Measurements from ENCODE around the gene NOD1. TPM values are rescaled to one million over a fixed set of nuclear protein-coding genes. Genes with fewer than 3 reads are reported as not detected.
"Not testable (repeated sequence)": the region's sequence is repeated elsewhere in the genome, so short reads cannot be mapped to it uniquely, and the experiment has no call there.

Gene NOD1
- total and polyA plus RNA-seq, 2 of the 8 experiments (the other 6 are each of a cell fraction or from before 2014, with no cell fraction given), result 3.8 to 6.5 TPM

GRCh38 chr7:30382607-30383006 lies 96.0 kb downstream of the NOD1 start:
- Histone ChIP-seq H3K23ac (ENCODE audit: insufficient read length) (no peak overlapping the region), H3K23me2 (ENCODE audit: low read depth, low read length) (no peaks in the 10 kb centered on the region), H3K4me3 (ENCODE audit: extremely low read depth in 1 of 4, insufficient read depth in 2 of 4, low read depth in 3 of 4, low read length in 4 of 4) (no peak overlapping the region), H3K9ac (replicated peaks in 1 of 4; ENCODE audit: extremely low read depth in 1 of 4, low read depth in 3 of 4, low read length in 3 of 4) (no peak overlapping the region), H3K79me1 (ENCODE audit: low read depth, low read length) (no peaks in the 10 kb centered on the region), H3K79me2 (ENCODE audit: control insufficient read depth in 1 of 2, insufficient read depth in 2 of 2, low read length in 2 of 2) (no peaks in the 10 kb centered on the region), H3K56ac (replicated peaks; ENCODE audit: insufficient read length, low read depth, low read length) (no peak overlapping the region), H2BK5ac (ENCODE audit: low read depth, low read length) (no peak overlapping the region), H2BK12ac (ENCODE audit: low read depth, low read length) (no peak overlapping the region), H3K4ac (replicated peaks; ENCODE audit: insufficient read length, low read depth, low read length) (no peak overlapping the region), H2BK20ac (ENCODE audit: low read length) (no peak overlapping the region), H3K36me3 (ENCODE audit: control insufficient read depth in 2 of 4, insufficient read depth in 4 of 4, low read length in 3 of 4) (no peaks in the 10 kb centered on the region), H3K14ac (ENCODE audit: insufficient read length) (no peak overlapping the region), H2AFZ (ENCODE audit: low read length) (no peak overlapping the region), H4K5ac (ENCODE audit: insufficient read length, low read depth, low read length) (no peak overlapping the region), H2BK15ac (ENCODE audit: low read length) (no peak overlapping the region), H3K27me3 (replicated peaks in 1 of 4; ENCODE audit: control insufficient read depth in 3 of 4, extremely low read depth in 1 of 4, insufficient read depth in 3 of 4, low read length in 3 of 4) (no peaks in the 10 kb centered on the region), H4K91ac (replicated peaks; ENCODE audit: insufficient read length, low read length) (no peak overlapping the region), H4K8ac (ENCODE audit: extremely low read depth, insufficient read depth, low read length) (no peak overlapping the region), H3K4me2 (ENCODE audit: insufficient read depth in 1 of 2, low read depth in 2 of 2, low read length in 2 of 2) (no peak overlapping the region), H3K4me1 (replicated peaks in 1 of 4; ENCODE audit: control insufficient read depth in 3 of 4, insufficient read depth in 4 of 4, low read length in 3 of 4) (no peaks in the 10 kb centered on the region), H3K9me3 (ENCODE audit: insufficient read depth in 2 of 2, low read depth in 1 of 2, low read length in 1 of 2) (no peaks in the 10 kb centered on the region), H4K20me1 (replicated peaks in 1 of 2; ENCODE audit: control insufficient read depth in 1 of 2, insufficient read depth in 2 of 2, low read length in 2 of 2) (no peaks in the 10 kb centered on the region), H3K27ac (ENCODE audit: low read depth, low read length) (no peak overlapping the region), H2BK120ac (replicated peaks; ENCODE audit: low read depth, low read length) (no peak overlapping the region), H3K18ac (ENCODE audit: extremely low read depth, low read length) (no peak overlapping the region), H2AK5ac (ENCODE audit: low read depth, low read length) (no peak overlapping the region)
- DNase-seq (ENCODE audit: low read depth in 1 of 2, low spot score in 2 of 2), result no peak
- 88% methylated on average over 1 of the region's 1 CpG; no CpG with 5 or more reads in 1 of the 2 experiments for WGBS, 2 experiments (ENCODE audit: extremely low coverage in 1 of 2, insufficient coverage in 1 of 2, insufficient read length in 1 of 2, insufficient replicate concordance in 2 of 2, low coverage in 1 of 2, low lambda C conversion rate in 2 of 2, missing lambda C conversion rate in 1 of 2)
- ChIA-PET POLR2A (ENCODE audit: partially characterized antibody) (no interaction called here), CTCF (ENCODE audit: partially characterized antibody) (no interaction called here)
- no peak for TF ChIP-seq ASH2L (IDR thresholded peaks at IDR 0.05; ENCODE audit: low read length)
- no peak for TF ChIP-seq ZNF274 (IDR thresholded peaks at IDR 0.05; ENCODE audit: borderline replicate concordance, extremely low read depth, low read length)
- no peak for FAIRE-seq

GRCh38 chr7:30380824-30381223 lies 97.8 kb downstream of the NOD1 start:
- 81% methylated on average over 4 of the region's 4 CpGs; no CpG with 5 or more reads in 1 of the 2 experiments for WGBS, 2 experiments (ENCODE audit: extremely low coverage in 1 of 2, insufficient coverage in 1 of 2, insufficient read length in 1 of 2, insufficient replicate concordance in 2 of 2, low coverage in 1 of 2, low lambda C conversion rate in 2 of 2, missing lambda C conversion rate in 1 of 2)
- H3K27me3 ChIP-seq (replicated peaks in 1 of 4; ENCODE audit: control insufficient read depth in 3 of 4, extremely low read depth in 1 of 4, insufficient read depth in 3 of 4, low read length in 3 of 4); H3K79me1 ChIP-seq (ENCODE audit: low read depth, low read length); H2BK5ac ChIP-seq (ENCODE audit: low read depth, low read length); H2AFZ ChIP-seq (ENCODE audit: low read length); POLR2A ChIA-PET (ENCODE audit: partially characterized antibody); H3K23me2 ChIP-seq (ENCODE audit: low read depth, low read length); H3K79me2 ChIP-seq (ENCODE audit: control insufficient read depth in 1 of 2, insufficient read depth in 2 of 2, low read length in 2 of 2); H2BK12ac ChIP-seq (ENCODE audit: low read depth, low read length); H3K27ac ChIP-seq (ENCODE audit: low read depth, low read length); H4K20me1 ChIP-seq (replicated peaks in 1 of 2; ENCODE audit: control insufficient read depth in 1 of 2, insufficient read depth in 2 of 2, low read length in 2 of 2); H3K4me1 ChIP-seq (replicated peaks in 1 of 4; ENCODE audit: control insufficient read depth in 3 of 4, insufficient read depth in 4 of 4, low read length in 3 of 4); H3K36me3 ChIP-seq (ENCODE audit: control insufficient read depth in 2 of 4, insufficient read depth in 4 of 4, low read length in 3 of 4); FAIRE-seq; H3K23ac ChIP-seq (ENCODE audit: insufficient read length); H3K18ac ChIP-seq (ENCODE audit: extremely low read depth, low read length); DNase-seq (ENCODE audit: low read depth in 1 of 2, low spot score in 2 of 2); H3K14ac ChIP-seq (ENCODE audit: insufficient read length); H2BK120ac ChIP-seq (replicated peaks; ENCODE audit: low read depth, low read length); H4K91ac ChIP-seq (replicated peaks; ENCODE audit: insufficient read length, low read length); H3K4ac ChIP-seq (replicated peaks; ENCODE audit: insufficient read length, low read depth, low read length); H2AK5ac ChIP-seq (ENCODE audit: low read depth, low read length); H3K9me3 ChIP-seq (ENCODE audit: insufficient read depth in 2 of 2, low read depth in 1 of 2, low read length in 1 of 2); H3K56ac ChIP-seq (replicated peaks; ENCODE audit: insufficient read length, low read depth, low read length); H2BK15ac ChIP-seq (ENCODE audit: low read length); H3K9ac ChIP-seq (replicated peaks in 1 of 4; ENCODE audit: extremely low read depth in 1 of 4, low read depth in 3 of 4, low read length in 3 of 4); H4K8ac ChIP-seq (ENCODE audit: extremely low read depth, insufficient read depth, low read length); H2BK20ac ChIP-seq (ENCODE audit: low read length); H4K5ac ChIP-seq (ENCODE audit: insufficient read length, low read depth, low read length); H3K4me2 ChIP-seq (ENCODE audit: insufficient read depth in 1 of 2, low read depth in 2 of 2, low read length in 2 of 2); H3K4me3 ChIP-seq (ENCODE audit: extremely low read depth in 1 of 4, insufficient read depth in 2 of 4, low read depth in 3 of 4, low read length in 4 of 4): not testable (repeated sequence)
- CTCF ChIA-PET (ENCODE audit: partially characterized antibody), result interaction anchor here (0.7 kb wide), 1 partner anchor 659 kb away, joined by 4 read pairs; no protein-coding TSS in a partner anchor

All from H1 (cell line).